ENCODE results near the gene SLC35B3.
"Not testable (repeated sequence)": the region's sequence is repeated elsewhere in the genome, so short reads cannot be mapped to it uniquely, and the experiment has no call there.

Gene SLC35B3

GRCh38 chr6:8405946-8406345 lies 29.4 kb downstream of the SLC35B3 start:
- not testable (repeated sequence) for DNase-seq

DNA sequence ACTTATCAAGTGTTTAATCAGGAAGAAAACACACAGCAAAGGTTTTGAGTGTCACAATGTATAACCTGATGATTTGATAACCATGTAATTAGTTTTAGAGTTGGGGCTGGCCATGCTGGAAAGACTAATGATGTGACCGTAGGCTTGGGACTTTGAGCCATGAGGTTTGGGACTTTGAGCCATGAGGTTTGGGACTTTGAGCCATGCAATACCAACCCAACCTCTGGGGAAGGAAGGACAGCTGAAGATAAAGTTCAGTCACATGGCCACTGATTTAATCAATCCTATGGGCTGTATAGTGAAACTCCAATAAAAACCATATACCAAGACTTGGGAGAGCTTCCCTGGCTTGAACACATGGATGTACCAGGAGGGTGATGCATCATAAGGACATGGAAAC lies 32.8 kb downstream of the SLC35B3 start:
- no peak for DNase-seq

DNA sequence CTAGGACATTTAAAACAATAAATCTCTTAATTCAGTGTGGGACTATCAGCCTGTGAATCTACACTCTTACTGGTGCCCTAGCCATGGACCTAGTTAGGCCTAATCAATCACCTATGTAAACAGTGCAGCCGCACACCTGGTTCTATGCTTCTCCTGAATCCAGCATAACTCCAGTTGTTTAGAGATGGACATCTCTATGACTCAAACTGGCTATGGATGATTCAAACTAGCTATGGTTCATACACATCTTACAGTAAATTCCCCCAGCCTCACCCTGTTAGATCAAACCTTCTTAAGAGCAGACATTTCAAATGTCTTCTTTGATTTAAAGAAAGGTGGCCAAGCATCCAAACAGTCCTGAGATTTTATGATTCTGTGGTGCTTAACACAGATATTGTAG lies 34.7 kb downstream of the SLC35B3 start:
- no peak for DNase-seq

GRCh38 chr6:8392569-8392968 lies 42.8 kb downstream of the SLC35B3 start:
- DNase-seq: peak; percentile 2

GRCh38 chr6:8391934-8392333 lies 43.4 kb downstream of the SLC35B3 start:
- DNase-seq: no peak

GRCh38 chr6:8389036-8389818 lies 46.1 kb downstream of the SLC35B3 start:
- DNase-seq: no peak

DNA sequence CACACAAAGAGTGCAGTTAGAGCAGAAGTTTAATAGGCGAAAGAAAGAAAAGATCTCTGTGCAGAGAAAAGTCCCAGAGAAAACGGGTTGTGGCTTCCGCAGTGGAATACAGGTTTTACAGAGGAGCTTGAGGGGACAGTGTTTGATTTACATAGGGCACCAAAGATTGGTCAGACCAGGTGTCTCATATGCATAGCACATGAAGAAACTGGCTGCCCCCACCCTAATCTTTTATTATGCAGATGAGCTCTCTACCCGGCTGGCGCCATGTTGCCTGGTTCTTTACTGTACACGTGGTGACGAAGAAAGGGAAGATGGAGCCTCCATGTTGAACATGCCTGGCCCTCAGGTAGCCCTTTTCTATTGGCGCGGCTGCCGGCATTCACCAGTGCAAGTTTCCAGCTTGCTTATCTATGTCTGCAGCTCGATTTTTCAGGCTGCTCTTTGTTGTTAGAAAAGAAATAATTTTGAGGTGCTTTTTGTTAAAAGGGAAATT lies 47.4 kb downstream of the SLC35B3 start:
- no peak for DNase-seq

DNA sequence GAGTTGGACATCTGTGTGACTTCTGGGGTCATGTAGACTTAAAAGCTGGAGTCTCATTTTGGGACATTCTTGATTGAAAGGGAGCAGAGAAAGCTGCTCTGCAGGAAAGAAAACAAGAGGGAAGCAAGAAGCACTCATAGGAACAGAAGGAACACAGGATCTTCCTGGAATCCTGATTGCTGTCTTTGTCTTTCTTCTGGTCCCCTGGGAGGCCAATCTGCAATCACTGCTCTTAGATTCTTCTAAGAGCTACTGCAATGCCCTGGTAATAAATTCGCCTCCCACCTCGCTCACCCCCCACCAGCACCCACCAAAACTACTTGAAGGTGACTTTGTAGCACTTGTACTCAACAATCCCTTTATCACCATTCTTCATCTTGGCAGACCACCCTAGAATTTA lies 51.8 kb downstream of the SLC35B3 start:
- no peak for DNase-seq

DNA sequence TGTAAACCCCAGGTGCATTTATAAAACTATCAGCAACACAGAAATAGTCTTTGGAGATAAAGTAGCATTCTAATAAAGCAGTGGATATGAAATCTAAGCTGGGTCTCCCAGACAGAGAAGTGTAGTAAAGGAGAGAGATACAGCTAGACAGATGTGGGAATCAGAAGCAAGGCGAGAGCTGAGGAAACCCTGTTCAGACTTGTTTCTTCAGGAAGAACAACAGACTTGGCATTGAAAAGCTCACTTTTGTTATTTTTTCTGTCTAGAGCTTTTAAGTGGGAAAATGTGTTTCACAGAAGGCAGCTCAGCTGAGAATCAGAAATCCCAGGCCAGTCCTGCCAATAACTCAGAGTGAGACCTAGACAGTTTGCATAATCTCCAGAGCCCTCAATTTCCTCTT lies 52.9 kb downstream of the SLC35B3 start:
- no peak for DNase-seq

GRCh38 chr6:8375916-8376315 lies 59.4 kb downstream of the SLC35B3 start:
- DNase-seq: no peak
